HG02973 (cell line): Measurements from ENCODE around the gene SREK1IP1.

Experiments
- ATAC-seq: cut with Tn5 transposase; IDR thresholded peaks from one replicate; pipeline ENCODE4 v1.9.1; 2021; ENCODE audit warnings: moderate library complexity; ENCODE audit not compliant: unreplicated experiment

SREK1IP1 gene

GRCh38 chr5:64768358-64769312 lies at the start of gene SREK1IP1, which contains the start of gene CWC27:
SREK1IP1 (minus strand) TSS chr5:64768691; CDS start chr5:64768517, 174 bp downstream.
CWC27 (plus strand) TSS chr5:64768930; CDS start chr5:64769147, 217 bp downstream.
- peak; percentile 95 for ATAC-seq

GRCh38 chr5:64818245-64818644 lies 49.8 kb upstream of the SREK1IP1 start:
- ATAC-seq: no peak

GRCh38 chr5:64814073-64814472 lies 45.6 kb upstream of the SREK1IP1 start:
- ATAC-seq: peak; percentile 97

GRCh38 chr5:64811050-64811640 lies 42.7 kb upstream of the SREK1IP1 start:
- ATAC-seq: no peak

GRCh38 chr5:64807520-64807919 lies 39.0 kb upstream of the SREK1IP1 start:
- no peak for ATAC-seq

- no peak for ATAC-seq
These were observed 38.0 kb upstream of the SREK1IP1 start for GRCh38 chr5:64806537-64806936.

- no peak for ATAC-seq
These were observed 32.4 kb upstream of the SREK1IP1 start for GRCh38 chr5:64800926-64801325.

GRCh38 chr5:64796301-64796700 lies 27.8 kb upstream of the SREK1IP1 start:
- no peak for ATAC-seq

GRCh38 chr5:64794053-64794770 lies 25.7 kb upstream of the SREK1IP1 start:
- no peak for ATAC-seq

- ATAC-seq: no peak
These were observed 24.0 kb upstream of the SREK1IP1 start for GRCh38 chr5:64792469-64792868.

GRCh38 chr5:64790210-64790609 lies 21.7 kb upstream of the SREK1IP1 start:
- no peak for ATAC-seq

- no peak for ATAC-seq
These were observed 21.0 kb upstream of the SREK1IP1 start for GRCh38 chr5:64789457-64789856.

- ATAC-seq: no peak
These were observed 19.7 kb upstream of the SREK1IP1 start for GRCh38 chr5:64788156-64788555.

- no peak for ATAC-seq
These were observed 17.9 kb upstream of the SREK1IP1 start for GRCh38 chr5:64786372-64786771.

- peak; percentile 79 for ATAC-seq
These were observed 16.0 kb upstream of the SREK1IP1 start for GRCh38 chr5:64784451-64785025.

- no peak for ATAC-seq
These were observed 6.8 kb upstream of the SREK1IP1 start for GRCh38 chr5:64775291-64775690.

GRCh38 chr5:64773533-64773932 lies 5.0 kb upstream of the SREK1IP1 start:
- ATAC-seq: no peak

GRCh38 chr5:64771736-64772135 lies 3.2 kb upstream of the SREK1IP1 start:
- ATAC-seq: no peak

- ATAC-seq: no peak
These were observed 1.4 kb upstream of the SREK1IP1 start for GRCh38 chr5:64769855-64770254.

- peak; percentile 8 for ATAC-seq
These were observed 533 bp downstream of the SREK1IP1 start for GRCh38 chr5:64767959-64768357.

- no peak for ATAC-seq
These were observed 1.6 kb downstream of the SREK1IP1 start for GRCh38 chr5:64766941-64767340.
